AG04449 (cell line): ENCODE data around the gene EGLN1.
A peak's percentile ranks its signal among the peaks of the same experiment; 100 is the strongest.

Source experiments
- CTCF ChIA-PET: fragments of 350-600 bp; formaldehyde crosslinking; extraction: SDS; loops from one replicate; lab custom pipeline; 2021; ENCODE audit warnings: antibody characterized with exemption; lab: Yijun Ruan, JAX
- POLR2A ChIA-PET: fragments of 400-600, 350-600 bp; formaldehyde crosslinking; extraction: SDS; loops from one replicate; lab custom pipeline; 2020; ENCODE audit warnings: antibody characterized with exemption, inconsistent platforms; lab: Yijun Ruan, JAX
- DNase-seq: peaks from one replicate; pipeline ENCODE4 v3.0.0-alpha.2; 2010; ENCODE audit warnings: low read depth, low spot score
- H3K4me3 ChIP-seq: 2 replicates; pipeline ENCODE4 v1.5.1; 2011; ENCODE audit warnings: low read depth, mild to moderate bottlenecking, control low read depth, low read length
- TF ChIP-seq, protein P1 (sequence below): IDR thresholded peaks from one replicate; pipeline ENCODE4 v1.5.1; 2011; ENCODE audit warnings: mild to moderate bottlenecking, moderate library complexity, low read length, control low read depth, inconsistent platforms; ENCODE audit not compliant: insufficient read depth; ENCODE audit errors: missing control alignments

EGLN1 gene

DNA sequence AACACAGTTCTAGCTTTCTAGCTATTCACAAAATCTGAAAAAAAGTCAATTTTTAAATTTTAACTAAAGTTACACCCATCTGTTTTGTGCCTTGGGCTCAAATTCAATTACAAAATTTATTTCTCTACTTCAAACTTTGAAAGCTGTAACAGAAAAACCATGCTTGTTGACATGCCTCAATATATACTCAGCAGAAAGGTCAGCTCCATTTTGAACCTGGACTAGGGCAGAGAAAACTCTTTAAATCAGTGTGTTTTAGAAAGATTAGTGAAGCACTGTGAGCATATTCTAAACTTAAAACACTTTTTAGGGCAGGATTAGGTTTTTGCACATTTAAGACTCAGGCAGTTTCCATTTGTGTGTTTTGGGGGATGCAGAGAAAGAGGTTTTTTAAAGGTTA, 49.6 kb downstream of the EGLN1 start:
- ChIA-PET CTCF (interaction anchor here (0.8 to 3.9 kb wide), 4 partner anchors 10 to 218 kb away, joined by 3 to 24 read pairs (median 4); no protein-coding TSS in a partner anchor), POLR2A (no interaction called here)
- TF ChIP-seq, protein P1, sequence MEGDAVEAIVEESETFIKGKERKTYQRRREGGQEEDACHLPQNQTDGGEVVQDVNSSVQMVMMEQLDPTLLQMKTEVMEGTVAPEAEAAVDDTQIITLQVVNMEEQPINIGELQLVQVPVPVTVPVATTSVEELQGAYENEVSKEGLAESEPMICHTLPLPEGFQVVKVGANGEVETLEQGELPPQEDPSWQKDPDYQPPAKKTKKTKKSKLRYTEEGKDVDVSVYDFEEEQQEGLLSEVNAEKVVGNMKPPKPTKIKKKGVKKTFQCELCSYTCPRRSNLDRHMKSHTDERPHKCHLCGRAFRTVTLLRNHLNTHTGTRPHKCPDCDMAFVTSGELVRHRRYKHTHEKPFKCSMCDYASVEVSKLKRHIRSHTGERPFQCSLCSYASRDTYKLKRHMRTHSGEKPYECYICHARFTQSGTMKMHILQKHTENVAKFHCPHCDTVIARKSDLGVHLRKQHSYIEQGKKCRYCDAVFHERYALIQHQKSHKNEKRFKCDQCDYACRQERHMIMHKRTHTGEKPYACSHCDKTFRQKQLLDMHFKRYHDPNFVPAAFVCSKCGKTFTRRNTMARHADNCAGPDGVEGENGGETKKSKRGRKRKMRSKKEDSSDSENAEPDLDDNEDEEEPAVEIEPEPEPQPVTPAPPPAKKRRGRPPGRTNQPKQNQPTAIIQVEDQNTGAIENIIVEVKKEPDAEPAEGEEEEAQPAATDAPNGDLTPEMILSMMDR = no peak
- H3K4me3 ChIP-seq = no peak overlapping the region
- DNase-seq = no peak

DNA sequence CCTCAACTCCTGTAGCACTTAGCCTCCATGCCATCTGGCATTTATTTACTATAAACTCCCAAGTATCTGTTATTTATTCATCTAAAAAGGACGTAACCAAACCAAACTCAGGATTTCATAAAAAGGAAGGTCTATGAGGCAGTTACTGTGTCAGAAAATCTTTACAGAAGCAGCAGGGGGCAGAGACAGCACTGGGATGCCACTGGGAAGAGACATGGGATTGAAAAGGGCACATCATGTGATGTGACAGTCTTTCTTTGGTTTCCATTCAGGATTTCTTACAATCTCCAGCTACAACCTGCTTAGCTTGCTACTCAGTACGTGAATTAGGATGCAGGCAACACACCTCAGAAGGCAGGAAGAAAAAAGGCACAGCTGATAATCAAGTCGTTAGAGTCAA, 52.8 kb downstream of the EGLN1 start:
- H3K4me3 ChIP-seq = no peak overlapping the region
- CTCF ChIA-PET = interaction anchor here (1.1 to 3.9 kb wide), 3 partner anchors 11 to 232 kb away, joined by 3 to 24 read pairs (median 3); no protein-coding TSS in a partner anchor
- no peak for DNase-seq
- TF ChIP-seq, protein P1 = no peak
- POLR2A ChIA-PET = no interaction called here

DNA sequence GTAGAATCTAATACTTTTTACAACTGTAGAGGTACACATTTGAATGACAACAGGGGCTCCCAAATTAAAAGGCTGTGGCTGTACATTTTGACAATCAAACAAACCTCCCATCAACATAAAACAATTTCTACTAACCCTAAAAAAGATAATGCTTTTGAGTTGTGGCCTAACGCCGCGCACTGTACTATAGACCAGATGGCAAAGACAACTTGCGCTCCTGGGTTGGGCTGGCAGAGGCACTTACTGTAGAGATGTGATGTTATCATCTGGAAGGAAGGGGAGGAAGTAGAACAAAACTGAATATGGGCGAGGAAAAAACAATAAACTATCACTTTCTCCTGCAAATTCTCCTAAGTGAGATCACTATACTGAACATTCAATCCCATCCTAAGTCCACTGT, 57.9 kb downstream of the EGLN1 start:
- ChIA-PET CTCF (interaction anchor here (1.5 to 12.0 kb wide), 4 partner anchors 11 to 226 kb away, joined by 3 to 149 read pairs (median 7); no protein-coding TSS in a partner anchor), POLR2A (no interaction called here)
- no peak for DNase-seq
- no peak overlapping the region for H3K4me3 ChIP-seq
- TF ChIP-seq, protein P1 = no peak

DNA sequence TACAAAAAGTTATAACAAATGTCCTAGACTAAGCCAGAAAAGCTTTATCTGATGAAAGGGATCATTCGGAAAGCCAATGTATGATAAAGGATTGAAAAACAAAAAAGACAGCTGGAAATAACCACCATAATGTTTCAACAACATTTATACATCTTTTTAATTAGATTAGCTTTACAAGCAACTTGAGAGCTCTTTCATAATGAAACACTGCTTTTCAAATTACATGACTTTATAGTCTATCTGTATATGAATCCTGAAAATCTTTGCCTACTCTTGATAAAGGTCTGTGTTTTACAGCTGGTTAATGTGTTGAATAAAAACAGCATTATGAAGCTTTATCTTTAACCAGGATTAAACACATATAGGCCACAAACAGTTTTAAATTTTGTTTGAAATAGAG, 58.5 kb downstream of the EGLN1 start:
- TF ChIP-seq, protein P1 = no peak
- ChIA-PET POLR2A (no interaction called here), CTCF (interaction anchor here (0.8 to 12.0 kb wide), 12 partner anchors 11 to 244 kb away, joined by 3 to 149 read pairs (median 4); no protein-coding TSS in a partner anchor)
- no peak overlapping the region for H3K4me3 ChIP-seq
- DNase-seq = no peak

DNA sequence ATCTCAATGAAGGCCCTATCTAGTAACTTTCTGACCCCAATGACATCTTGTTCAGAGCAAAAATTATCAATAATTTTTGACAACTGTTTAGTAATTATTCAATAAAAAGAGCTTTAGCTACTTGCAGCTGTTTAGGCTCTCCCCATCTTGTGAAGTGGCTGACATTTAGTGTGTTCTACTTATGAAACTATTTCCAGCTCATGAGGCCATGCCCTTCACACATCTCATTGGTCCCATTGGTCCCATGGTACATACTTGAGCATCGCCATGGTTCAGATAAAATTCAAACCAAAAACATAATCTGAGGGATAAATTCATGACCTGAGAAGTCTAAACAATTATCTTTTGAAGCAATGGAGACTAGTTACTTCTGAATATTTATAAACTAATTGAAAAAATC, 59.8 kb downstream of the EGLN1 start:
- TF ChIP-seq, protein P1 = no peak
- ChIA-PET CTCF (interaction anchor here (1.2 to 12.0 kb wide), 10 partner anchors 10 to 245 kb away, joined by 3 to 149 read pairs (median 5); no protein-coding TSS in a partner anchor), POLR2A (no interaction called here)
- DNase-seq = no peak
- no peak overlapping the region for H3K4me3 ChIP-seq

DNA sequence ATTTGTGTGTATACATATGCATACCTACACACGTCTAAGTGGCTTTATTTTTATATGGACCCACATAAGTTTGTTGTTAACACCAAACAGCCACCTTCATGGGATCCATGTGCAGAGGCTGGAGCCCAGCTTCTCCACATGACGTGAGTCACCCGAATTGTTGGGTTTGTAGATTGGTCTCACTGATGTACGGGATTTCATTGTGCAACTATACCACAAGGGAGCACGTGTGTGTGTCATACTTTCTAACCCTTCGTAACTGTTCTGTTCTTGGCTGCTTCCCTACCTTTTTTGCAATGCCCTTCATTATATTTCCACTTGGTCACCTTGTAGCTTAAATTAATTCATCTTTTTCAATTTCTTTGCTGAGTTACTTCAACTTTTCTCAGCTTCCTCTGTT, 63.0 kb downstream of the EGLN1 start:
- peak; percentile 23 for DNase-seq
- ChIA-PET POLR2A (no interaction called here), CTCF (interaction anchor here (0.6 to 12.0 kb wide), 9 partner anchors 9 to 1884 kb away, joined by 3 to 149 read pairs (median 3); no protein-coding TSS in a partner anchor)
- TF ChIP-seq, protein P1 = no peak
- no peak overlapping the region for H3K4me3 ChIP-seq
